ENCODE measurements around the gene PSMB4. TPM values are rescaled to one million over a fixed set of nuclear protein-coding genes. Genes with fewer than 3 reads are reported as not detected.
A peak's percentile ranks its signal among the peaks of the same experiment; 100 is the strongest.

PSMB4 gene
- total RNA-seq, 1 donor from 2014 or later: 350 TPM

DNA sequence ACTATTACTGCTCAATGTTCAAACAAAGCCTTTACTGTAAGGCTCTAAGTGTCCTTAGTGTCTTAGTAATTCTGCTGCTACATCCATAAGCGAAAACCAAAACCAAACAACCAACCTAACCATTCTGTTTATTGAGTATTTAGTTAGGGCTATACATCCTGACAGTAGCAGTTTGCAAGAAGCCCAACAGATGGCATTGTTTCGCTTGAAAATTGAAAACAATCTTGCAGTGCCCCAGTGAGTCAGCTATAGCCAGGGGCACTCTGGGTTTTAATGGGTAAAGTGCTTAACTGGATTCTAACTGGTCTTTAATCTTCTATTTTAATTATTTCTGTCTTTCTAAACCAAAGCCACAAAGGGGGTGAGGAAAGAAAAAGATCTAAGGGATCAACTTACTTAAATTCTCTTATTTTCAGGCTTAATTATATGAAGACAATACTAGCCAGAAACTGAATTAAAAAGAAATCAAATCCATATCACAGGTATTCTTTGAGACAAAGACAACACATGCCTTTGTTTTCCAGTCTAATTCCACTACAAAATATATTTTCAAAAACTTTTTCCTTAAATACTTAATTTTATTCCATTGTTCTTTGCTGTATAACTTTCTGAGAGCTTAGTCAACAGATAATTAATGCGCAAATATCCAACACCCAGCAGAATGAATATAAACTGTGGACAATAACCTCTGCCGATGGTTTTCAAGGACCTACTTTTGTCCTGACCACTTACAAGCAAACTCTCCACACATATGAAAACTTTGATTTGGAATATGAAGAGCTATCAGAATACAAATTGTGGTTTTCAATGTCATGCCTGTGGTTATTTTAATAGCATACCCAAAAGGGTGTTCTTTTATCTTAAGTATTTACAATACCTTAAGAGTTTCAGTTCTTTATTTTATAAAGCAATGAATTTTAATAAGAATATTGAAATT, 44.7 kb downstream of the PSMB4 start:
- FAIRE-seq (no peak), DNase-seq (ENCODE audit: low read depth) (peak; percentile 88)
- Histone ChIP-seq H3K4me3 (ENCODE audit: low read depth, low read length) (no peak overlapping the region), H3K27me3 (ENCODE audit: control insufficient read depth, insufficient read depth, low read length) (no peaks in the 10 kb centered on the region), H3K36me3 (ENCODE audit: control insufficient read depth, insufficient read depth, low read length) (peaks cover 4% of the 10 kb centered on the region)
- TF ChIP-seq, protein P1, sequence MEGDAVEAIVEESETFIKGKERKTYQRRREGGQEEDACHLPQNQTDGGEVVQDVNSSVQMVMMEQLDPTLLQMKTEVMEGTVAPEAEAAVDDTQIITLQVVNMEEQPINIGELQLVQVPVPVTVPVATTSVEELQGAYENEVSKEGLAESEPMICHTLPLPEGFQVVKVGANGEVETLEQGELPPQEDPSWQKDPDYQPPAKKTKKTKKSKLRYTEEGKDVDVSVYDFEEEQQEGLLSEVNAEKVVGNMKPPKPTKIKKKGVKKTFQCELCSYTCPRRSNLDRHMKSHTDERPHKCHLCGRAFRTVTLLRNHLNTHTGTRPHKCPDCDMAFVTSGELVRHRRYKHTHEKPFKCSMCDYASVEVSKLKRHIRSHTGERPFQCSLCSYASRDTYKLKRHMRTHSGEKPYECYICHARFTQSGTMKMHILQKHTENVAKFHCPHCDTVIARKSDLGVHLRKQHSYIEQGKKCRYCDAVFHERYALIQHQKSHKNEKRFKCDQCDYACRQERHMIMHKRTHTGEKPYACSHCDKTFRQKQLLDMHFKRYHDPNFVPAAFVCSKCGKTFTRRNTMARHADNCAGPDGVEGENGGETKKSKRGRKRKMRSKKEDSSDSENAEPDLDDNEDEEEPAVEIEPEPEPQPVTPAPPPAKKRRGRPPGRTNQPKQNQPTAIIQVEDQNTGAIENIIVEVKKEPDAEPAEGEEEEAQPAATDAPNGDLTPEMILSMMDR (IDR thresholded peaks at IDR 0.05; ENCODE audit: insufficient read depth, low read length, severe bottlenecking): peak; percentile 71

DNA sequence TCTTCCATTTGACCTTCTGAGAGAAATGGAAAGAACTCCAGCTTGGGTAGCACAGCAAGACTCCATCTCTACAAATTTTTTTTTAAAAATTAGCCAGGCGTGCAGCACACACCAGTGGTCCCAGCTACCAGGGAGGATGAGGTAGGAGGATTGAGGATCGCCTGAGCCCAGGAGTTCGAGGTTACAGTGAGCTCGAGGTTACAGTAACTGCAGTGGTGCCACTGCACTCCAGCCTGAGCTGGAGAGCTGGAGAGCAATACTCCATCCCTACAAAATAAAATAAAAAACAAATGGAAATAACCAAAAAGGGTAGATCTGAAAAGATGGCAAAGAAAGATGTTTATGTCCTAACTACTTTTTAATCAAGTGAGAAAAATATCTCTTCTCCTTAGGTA, 45.4 kb downstream of the PSMB4 start:
- FAIRE-seq: no peak
- DNase-seq (ENCODE audit: low read depth): no peak
- Histone ChIP-seq H3K4me3 (ENCODE audit: low read depth, low read length) (no peak overlapping the region), H3K27me3 (ENCODE audit: control insufficient read depth, insufficient read depth, low read length) (no peaks in the 10 kb centered on the region), H3K36me3 (ENCODE audit: control insufficient read depth, insufficient read depth, low read length) (peaks cover 4% of the 10 kb centered on the region)
- TF ChIP-seq, protein P1 (IDR thresholded peaks at IDR 0.05; ENCODE audit: insufficient read depth, low read length, severe bottlenecking): no peak

DNA sequence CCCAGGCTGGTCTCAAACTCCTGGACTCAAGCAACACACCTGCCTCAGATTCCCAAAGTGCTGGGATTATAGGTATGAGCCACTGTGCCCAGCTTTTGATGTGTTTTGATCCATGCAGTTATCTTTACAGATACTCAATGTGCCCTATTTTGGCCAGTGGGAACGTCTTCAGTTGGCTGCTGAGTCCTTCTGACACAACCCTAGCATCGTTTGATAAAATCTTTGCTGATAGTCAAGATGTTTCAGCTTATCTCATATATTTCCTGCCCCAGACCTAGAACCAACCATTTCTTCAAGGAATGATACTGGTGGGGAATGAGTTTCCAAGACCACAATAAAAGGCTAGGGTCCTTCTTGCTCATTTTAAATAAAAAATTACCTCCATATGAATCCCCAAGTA, 48.3 kb downstream of the PSMB4 start:
- Histone ChIP-seq H3K36me3 (ENCODE audit: control insufficient read depth, insufficient read depth, low read length) (no peaks in the 10 kb centered on the region), H3K4me3 (ENCODE audit: low read depth, low read length) (no peak overlapping the region), H3K27me3 (ENCODE audit: control insufficient read depth, insufficient read depth, low read length) (no peaks in the 10 kb centered on the region)
- TF ChIP-seq, protein P1 (IDR thresholded peaks at IDR 0.05; ENCODE audit: insufficient read depth, low read length, severe bottlenecking): no peak
- no peak for DNase-seq (ENCODE audit: low read depth)
- no peak for FAIRE-seq

Other genes starting within 250 kb of the PSMB4 start
- gene TNFAIP8L2, start 242.9 kb upstream of the PSMB4 start, total RNA-seq: not detected in 2 replicates
- gene LYSMD1, start 233.7 kb upstream of the PSMB4 start, total RNA-seq: 5.0 and 8.6 TPM in 2 replicates
- 19.7 and 34.9 TPM in 2 replicates for gene SCNM1, start 233.4 kb upstream of the PSMB4 start, total RNA-seq
- not detected in 2 replicates for gene TMOD4, start 223.6 kb upstream of the PSMB4 start, total RNA-seq
- 64.2 and 69.4 TPM in 2 replicates for gene VPS72, start 209.4 kb upstream of the PSMB4 start, total RNA-seq
- 40.2 and 44.0 TPM in 2 replicates for gene PIP5K1A, start 201.0 kb upstream of the PSMB4 start, total RNA-seq
- gene PSMD4, start 144.8 kb upstream of the PSMB4 start, total RNA-seq: 259 and 280 TPM in 2 replicates
- gene ZNF687, start 117.3 kb upstream of the PSMB4 start, total RNA-seq: 9.0 and 12.8 TPM in 2 replicates
- gene PI4KB, start 72.2 kb upstream of the PSMB4 start, total RNA-seq: 20.8 and 30.9 TPM in 2 replicates
- gene RFX5, start 52.3 kb upstream of the PSMB4 start, total RNA-seq: 8.8 and 16.6 TPM in 2 replicates
- gene SELENBP1, start 26.9 kb upstream of the PSMB4 start, total RNA-seq: 4.2 and 7.0 TPM in 2 replicates
- gene POGZ, start 59.9 kb downstream of the PSMB4 start, total RNA-seq: 6.6 and 10.2 TPM in 2 replicates
- 4.2 and 12.5 TPM in 2 replicates for gene CGN, start 111.8 kb downstream of the PSMB4 start, total RNA-seq
- gene TUFT1, start 140.7 kb downstream of the PSMB4 start, total RNA-seq: 25.0 and 54.3 TPM in 2 replicates
- 20.0 and 23.9 TPM in 2 replicates for gene SNX27, start 212.5 kb downstream of the PSMB4 start, total RNA-seq

Data from bronchial epithelial cell (primary cell).